Measurements from ENCODE around the gene ACBD3.

Gene ACBD3

GRCh38 chr1:226111883-226112261 lies 74.7 kb downstream of the ACBD3 start:
- no peak for DNase-seq (ENCODE audit: low spot score)

DNA sequence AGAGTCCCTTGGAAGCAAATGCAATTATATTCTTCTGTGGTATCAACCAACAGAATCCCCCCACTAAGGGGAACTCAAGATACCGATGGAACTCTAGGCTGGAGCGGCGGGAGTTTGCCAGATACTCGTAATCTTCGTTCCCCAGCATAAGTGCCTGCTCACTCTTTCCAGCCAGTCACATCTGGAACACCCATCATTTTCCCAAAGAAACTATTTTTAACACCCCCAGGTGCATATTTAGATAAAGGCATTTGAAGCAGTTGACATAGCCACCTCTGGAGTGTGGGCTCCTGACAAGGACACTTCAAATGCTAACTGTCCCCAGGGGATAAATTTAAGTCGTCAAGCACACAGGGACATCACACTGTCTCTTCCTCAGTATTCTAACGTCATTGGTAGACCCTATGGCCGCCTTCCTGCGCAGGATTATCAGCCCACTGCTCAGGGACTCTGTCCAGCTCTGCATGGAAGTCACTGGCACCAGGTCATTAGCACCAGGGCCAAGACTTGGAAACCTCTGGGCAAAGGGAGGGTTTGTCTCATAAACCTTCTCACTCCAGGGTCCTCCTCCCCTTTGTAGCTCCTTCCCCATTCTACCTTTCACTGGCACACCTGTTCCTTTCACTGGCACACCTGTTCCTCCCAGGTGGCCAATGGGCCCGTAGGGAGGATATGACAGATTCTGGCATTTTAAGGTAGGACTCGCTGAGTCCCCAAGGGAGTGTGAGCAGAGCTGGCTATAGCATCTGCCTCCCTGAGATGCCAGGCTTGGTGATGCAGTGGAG lies 75.3 kb downstream of the ACBD3 start:
- DNase-seq (ENCODE audit: low spot score), result peak; percentile 56

- DNase-seq (ENCODE audit: low spot score), result peak; percentile 83
These were observed 76.1 kb downstream of the ACBD3 start for GRCh38 chr1:226110249-226111097.

- DNase-seq (ENCODE audit: low spot score), result peak; percentile 89
These were observed 76.7 kb downstream of the ACBD3 start for GRCh38 chr1:226109829-226110248.

DNA sequence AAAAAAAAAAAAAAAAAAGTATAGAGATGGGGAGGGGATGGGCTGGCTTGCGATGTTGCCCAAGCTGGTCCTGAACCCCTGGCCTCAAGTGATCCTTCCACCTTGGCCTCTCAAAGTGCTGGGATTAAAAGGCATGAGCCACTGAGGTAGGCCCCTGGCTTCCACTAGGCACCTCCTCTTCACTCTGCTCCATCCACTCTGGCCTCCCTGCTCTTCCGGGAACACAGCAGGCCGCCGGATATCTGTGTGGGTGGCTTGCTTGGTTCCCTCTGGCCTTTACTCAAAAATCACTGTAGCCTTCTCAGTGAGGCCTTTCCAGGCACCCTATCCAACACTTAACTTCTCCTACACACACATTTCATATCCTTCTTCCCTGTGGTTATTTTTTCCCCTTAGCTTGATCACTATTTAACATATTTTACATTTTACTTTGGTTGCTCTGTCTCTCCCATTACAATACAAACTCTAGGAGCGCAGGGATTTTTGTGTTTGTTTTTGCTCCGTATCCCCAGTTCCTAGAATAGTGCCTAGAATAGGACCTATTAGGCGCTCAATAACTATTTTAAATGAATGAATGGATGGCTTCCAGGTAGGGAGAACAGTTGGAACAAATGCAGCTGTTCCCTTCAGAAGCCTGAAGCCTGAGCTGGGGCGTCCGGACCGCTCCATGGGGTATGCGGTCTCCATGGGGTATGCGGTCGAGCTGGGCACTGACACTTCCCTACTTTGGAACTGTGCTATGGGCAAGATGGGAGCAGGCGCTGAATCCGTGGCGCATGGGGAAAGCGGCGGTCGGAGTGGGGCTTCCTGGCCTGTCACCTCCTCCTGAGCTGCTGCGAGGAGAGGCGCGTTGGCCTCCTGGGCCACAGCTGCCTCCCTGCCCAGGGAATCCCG lies 77.4 kb downstream of the ACBD3 start:
- no peak for DNase-seq (ENCODE audit: low spot score)

DNA sequence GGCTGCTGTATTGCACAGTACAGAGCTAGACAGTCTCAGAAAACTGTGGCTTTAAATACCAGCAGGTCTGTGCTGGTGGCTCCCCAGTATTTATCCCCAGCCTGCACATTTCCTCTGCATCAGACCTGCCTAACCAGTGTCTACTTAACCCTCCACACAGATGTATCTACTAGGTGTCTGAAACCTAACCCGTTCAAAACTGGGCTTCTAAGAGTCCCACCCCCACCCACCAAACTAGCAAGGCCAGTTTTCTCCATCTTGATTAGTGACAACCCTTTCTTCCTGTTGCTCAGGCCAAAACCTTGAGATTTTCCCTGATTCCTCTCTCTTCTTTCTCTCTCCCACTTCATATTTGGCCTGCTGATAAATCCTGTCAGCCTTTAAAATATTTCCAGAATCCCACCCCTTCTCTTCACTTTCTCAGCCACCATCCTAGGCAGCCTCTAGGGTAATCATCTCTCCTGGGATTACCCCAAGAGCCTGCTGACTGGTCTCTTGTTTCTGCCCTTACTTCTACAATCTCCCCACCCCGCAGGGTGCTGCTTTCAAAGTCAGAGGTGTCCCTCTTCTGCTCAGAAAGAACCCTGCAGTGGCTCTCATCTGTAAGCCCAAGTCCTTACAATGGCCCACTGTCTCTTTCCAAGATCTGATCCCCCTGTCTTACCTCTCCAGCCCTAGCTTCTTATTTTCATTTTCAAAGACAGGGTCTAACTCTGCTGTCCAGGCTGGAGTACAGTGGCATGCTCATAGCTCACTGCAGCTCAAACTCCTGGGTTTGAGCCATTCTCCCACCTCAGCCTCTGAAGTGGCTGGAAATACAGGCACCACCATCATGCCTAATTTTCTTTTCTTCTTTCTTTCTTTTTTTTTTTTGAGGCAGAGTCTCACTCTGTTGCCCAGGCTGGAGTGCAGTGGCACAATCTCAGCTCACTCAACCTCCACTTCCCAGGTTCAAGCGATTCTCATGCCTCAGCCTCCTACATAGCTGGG lies 78.8 kb downstream of the ACBD3 start:
- DNase-seq (ENCODE audit: low spot score), result peak; percentile 59

- DNase-seq (ENCODE audit: low spot score), result no peak
These were observed 81.8 kb downstream of the ACBD3 start for GRCh38 chr1:226104671-226105121.

- no peak for DNase-seq (ENCODE audit: low spot score)
These were observed 85.8 kb downstream of the ACBD3 start for GRCh38 chr1:226100436-226101391.

DNA sequence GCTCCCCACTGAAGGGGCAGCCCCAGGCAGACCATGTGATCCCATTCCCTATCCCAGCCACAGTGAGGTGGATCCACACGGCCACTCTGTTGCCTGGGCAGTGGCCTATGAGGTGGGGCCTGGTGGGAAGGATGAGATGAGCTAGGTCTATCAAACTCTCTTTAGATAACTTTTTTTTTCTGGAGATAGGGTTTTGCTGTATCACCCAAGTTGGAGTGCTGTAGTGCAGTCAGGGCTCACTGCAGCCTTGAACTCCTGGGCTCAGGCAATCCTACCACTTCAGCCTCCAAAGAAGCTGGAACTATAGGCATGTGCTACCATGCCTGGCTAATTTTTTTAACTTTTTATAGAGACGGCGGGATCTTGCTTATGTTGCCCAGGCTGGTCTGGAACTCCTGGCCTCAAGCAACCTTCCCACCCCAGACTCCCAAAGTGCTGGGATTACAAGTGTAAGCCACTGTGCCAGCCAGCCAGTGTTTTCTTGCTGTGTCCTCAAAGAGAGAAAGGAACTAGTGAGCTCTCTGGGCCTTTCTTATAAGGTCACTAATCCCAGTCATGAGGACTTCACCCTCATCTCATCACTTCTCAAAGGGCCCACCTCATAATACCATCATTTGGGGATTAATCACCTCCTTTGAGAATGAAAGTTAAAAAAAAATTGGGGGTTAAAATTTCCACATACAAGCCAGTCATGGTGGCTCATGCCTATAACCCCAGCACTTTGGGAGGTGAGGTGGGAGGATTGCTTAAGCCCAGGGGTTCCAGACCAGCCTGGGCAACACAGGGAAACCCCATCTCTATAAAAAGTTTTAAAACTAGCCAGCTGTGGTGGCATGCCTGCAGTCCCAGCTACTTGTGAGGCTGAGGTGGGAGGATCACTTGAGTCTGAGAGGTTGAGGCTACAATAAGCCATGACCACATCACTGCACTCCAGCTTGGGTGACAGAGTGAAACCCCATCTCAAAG lies 87.4 kb downstream of the ACBD3 start:
- no peak for DNase-seq (ENCODE audit: low spot score)

- DNase-seq (ENCODE audit: low spot score), result no peak
These were observed 88.5 kb downstream of the ACBD3 start for GRCh38 chr1:226097866-226098625.

DNA sequence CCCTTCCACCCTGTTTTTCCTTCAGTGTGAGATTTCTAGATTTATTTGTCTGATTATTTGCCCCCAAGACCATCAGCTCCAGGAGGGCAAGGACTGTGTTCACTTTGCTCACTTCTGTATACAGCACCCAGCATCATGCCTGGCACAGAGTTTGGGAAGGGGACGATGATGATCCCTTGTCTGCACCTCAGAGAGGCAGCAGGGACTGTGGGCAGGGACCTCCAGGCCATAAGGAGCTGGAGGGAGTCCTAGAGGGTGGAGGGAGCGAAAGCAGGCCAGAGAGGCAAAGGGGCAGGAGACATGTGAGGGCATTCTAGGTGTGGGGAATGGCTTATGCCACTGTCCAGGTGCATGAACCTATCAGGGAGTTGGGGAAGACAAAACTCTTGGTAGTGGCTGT lies 91.3 kb downstream of the ACBD3 start:
- DNase-seq (ENCODE audit: low spot score), result no peak

Data from NAMALWA (cell line).